ENCODE data around the gene ASB13.

Gene ASB13, protein sequence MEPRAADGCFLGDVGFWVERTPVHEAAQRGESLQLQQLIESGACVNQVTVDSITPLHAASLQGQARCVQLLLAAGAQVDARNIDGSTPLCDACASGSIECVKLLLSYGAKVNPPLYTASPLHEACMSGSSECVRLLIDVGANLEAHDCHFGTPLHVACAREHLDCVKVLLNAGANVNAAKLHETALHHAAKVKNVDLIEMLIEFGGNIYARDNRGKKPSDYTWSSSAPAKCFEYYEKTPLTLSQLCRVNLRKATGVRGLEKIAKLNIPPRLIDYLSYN

DNA sequence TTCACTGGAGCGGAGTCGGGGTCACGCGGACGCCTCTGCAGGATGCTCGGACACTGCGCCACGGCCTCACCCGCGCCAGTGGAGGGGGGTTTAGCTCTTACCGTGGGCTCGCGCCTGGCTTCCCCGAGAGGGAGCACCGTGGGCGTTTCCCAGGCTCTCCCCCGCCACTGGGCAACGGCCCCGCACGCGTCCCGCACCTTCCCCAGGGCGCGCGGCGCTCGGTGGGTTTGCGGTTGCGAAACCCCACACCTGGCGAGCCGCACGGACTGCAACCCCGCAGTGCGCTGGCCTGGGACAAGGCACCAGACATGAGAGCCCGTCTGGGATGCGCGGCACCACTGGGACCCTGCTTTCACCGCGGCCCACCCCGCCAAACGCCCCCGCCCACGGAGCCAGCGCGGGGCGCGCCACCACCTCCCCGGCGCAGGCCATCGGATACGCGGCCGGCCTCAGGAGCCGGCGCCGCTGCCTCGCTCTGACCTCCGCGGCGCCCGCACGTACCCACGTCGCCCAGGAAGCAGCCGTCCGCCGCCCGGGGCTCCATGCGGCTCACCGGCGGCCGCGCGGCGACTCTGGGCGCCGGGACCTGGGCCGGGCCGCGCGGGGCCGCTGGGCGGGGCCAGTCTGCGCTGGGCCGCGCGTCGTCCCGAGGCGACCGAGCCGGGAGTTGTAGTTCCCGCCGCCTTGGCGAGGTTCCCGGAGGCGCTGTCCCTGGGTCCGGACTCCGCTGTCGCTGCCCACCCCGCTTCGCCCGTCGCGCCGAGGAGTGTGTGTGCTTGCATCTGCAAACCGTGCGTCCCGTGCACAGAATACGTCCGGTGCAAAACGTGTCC is at the start of gene ASB13:
Gene ASB13 (minus strand): TSS at position 588 of the 833 bp plus-strand sequence. CDS start 44 bp downstream, at position 544.
- DNase-seq, result peak; percentile 80

DNA sequence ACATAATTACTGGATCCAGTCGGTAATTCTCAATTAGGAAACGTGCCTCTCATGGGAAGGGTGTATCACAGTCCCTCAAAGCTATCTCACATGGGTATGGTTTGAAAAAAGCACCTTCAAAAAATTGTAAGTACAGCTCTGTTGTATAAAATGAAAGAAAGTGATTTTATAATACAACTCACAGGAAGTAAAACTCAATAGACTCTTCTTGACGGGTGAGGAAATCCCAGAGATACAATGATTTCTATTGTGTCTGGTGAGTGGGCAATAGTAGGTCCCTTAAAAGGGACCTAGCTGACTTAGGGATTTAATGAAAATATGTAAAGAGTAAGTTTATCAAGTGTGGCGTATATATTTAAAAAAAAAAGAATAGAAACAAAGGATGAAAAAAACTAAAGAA is 45.2 kb upstream of the ASB13 start:
- no peak for DNase-seq

DNA sequence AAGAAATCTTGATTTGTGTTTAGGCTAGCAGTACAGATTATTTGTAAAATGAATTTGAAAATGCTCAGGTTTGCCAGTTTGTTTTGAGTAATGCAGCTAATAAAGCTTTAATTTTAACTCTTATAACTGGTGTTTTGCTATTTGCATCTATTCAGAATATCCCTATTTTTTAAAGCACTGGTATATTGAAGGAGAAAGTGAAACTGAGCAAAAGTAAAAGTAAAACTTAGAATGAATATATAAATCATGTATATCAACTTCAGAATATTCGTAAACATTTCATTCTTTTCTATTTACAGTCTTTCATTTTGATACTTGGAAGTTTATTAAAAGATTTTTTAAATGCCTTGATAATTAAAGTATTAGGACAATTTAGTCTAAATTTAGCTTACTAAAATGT is 44.5 kb upstream of the ASB13 start:
- no peak for DNase-seq

DNA sequence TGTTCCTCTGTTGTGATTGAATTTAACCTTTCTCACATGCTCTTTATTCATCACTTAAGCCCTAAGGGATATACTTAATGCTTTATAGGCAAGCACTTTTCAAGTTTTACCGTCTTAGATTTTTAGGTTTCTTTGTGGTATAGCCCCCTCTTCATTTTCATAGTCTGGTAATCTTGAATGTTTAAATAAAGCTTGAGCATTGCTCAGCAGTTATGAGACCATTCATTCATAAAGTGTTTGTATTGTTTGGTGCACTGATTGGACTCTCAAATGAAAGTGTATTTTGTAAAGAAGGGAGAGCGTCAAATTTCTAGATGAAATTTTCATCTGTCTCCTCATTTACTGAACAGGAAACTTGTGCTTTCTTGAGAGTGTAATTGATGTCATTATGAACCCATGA is 43.5 kb upstream of the ASB13 start:
- DNase-seq, result no peak

DNA sequence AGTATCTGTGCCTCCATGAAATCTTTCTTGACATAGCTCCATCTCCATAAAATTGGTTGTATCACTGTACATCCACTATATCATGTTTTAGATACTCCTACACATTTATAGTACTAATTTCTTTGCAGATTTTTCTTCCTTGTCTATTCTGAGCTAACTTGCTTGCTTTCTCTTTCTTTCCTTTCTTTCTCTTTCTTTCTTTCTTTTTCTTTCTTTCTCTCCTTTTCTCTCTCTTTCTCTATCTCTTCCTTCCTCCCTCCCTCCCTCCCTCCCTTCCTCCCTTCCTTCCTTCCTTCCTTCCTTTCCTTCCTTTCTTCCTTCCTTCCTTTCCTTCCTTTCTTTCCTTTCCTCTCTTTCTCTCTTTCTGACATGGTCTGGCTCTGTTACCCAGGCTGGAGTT is 42.0 kb upstream of the ASB13 start:
- DNase-seq, result no peak

DNA sequence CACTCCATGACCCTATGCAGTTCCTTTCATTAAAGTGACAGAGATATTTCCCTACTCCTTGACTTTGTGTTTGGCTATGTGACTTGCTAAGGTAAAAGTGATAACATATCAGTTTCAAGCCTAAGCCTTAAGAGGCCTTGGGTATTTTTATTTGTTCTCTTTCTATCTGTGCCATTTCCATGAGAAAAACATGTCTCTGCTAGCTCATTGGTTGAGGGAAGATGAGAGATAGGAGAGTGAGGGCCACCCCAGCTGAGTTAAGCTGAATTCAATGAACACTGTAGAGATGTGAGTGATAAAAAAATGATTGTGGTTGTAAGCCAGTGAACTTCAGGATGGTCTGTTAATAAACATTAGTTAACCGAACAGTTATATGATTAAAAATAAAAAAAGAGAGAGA is 31.7 kb upstream of the ASB13 start:
- no peak for DNase-seq

DNA sequence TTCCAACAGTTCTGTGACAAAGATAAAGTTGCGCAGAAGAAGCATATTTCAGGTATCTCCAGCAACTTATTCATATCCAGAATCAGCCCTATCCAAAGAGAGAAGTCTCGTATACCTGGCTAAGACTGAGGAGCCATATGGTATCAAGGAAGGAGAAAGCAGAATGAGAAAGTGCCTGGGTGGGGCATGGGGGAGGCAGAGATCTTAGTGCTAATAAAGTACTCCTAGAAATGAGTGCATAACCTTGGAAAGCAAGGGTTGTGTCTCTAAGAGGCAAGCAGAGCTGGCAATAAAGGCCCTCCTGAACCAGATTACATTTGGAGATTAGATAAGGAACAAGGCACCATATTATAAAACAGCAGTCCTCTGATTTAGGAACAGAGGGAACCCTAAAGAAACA is 30.9 kb upstream of the ASB13 start:
- DNase-seq, result no peak

DNA sequence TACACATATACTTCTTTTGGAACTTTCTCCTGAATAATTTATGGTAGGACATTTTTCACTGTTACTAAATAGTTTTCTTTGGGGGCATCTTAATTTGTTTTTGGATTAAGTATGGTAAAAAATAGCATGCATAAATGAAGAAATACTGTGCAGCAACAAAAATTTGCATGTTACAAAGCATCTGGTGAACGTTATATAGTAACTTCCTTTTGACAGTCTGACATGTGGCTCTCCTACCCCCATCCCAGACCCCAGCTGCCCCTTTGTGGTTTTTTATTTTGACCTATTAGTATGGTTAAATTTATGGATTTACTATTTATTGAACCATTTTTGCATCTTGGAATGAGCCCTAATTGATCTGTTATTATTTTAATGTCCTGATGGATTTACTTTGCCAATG is 28.2 kb upstream of the ASB13 start:
- DNase-seq, result no peak

DNA sequence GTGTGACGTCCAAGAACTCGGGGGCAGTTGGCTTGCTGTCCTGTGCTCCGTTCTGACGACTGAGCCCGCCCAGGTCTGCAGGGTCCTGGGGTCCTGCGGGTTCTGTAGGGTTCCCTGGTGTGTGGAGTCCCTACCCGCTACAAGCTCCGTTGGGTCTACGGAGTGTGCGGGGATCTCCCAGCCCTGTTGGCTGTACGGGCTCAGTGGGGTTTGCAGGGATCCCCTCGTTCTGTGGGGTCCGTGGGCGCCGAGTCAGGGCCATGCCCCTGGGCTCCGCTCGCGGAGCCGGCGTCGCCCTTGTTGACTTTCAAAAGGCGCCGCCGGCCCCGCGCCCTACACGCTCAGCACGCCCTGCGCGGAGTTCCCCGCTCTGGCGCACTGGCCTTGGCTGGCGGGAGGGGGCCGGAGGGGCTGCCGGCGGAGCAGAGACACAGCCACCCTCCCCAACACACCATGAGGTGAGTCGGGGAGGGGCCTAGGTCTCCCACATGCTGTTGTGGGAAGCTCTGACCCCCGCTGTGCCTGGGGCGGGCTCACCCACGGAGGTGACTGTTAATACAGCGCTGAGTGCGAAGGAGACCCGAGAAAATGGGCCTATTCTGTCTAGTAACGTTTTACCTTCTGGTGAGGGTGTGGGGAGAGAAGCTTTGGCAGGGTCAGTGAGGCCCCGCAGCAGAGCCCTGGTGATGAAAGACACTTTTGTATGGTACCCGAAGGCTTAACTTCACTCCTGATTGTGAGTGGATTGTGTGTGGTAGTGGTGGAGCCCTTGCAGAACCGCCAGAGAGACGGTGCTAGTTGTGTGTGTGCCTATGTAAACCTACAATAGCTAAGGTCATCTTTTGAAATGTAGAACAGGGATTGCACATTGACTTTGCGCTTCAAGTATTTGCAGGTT is 26.3 kb upstream of the ASB13 start:
- peak; percentile 82 for DNase-seq

DNA sequence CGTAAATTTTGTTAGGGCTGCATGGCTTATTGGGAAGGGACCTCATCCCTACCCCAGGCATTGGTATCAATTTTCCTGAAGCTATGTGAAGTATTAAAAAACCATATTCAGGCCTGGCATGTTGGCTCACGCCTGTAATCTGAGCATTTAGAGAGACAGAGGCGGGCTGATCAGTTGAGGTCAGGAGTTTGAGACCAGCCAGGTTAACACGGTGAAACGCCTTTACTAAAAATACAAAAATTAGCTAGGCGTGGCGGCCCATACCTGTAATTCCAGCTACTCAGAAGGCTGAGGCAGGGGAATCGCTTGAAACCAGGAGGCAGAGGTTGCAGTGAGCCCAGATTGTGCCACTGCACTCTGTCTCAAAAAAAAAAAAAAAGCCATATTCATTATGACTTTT is 25.4 kb upstream of the ASB13 start:
- DNase-seq, result no peak

DNA sequence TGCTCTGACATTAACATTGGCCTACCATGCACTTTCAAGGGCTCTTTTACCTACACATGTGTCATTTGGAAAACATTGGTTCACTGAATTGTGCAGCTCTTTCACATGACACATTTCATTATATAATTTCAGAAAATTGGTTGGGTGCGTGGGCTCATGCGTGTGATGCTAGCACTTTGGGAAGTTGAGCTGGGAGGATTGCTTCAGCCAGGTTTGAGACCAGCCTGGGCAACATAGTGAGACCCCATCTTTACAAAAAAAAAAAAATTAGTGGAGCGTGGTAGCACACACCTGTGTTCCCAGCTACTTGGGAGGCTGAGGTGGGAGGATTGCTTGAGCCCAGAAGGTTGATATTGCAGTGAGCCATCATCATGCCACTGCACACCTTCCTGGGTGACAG is 22.2 kb upstream of the ASB13 start:
- DNase-seq, result no peak

DNA sequence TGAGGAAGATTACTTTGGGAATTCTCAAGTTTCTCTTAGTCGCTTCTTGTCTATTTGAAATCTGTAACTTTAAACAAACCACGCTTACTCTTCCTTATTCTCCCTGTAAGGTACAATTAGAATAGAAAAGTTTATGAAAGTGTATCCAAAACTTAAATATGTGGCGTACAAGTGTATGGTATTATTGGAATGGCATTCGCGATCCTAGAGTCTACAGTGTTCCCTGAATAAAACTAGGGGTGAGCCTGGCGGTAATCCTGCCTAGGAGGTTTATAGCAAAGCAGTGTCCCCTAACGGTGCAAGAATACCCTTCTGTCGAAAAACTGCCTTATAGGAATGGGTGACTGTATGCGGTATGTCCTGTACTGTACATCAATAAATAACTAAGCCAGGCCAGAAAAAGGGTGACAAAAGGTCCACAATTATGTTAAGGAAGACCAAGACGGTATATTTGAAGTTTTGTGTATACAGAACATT is 19.4 kb upstream of the ASB13 start:
- DNase-seq, result no peak

DNA sequence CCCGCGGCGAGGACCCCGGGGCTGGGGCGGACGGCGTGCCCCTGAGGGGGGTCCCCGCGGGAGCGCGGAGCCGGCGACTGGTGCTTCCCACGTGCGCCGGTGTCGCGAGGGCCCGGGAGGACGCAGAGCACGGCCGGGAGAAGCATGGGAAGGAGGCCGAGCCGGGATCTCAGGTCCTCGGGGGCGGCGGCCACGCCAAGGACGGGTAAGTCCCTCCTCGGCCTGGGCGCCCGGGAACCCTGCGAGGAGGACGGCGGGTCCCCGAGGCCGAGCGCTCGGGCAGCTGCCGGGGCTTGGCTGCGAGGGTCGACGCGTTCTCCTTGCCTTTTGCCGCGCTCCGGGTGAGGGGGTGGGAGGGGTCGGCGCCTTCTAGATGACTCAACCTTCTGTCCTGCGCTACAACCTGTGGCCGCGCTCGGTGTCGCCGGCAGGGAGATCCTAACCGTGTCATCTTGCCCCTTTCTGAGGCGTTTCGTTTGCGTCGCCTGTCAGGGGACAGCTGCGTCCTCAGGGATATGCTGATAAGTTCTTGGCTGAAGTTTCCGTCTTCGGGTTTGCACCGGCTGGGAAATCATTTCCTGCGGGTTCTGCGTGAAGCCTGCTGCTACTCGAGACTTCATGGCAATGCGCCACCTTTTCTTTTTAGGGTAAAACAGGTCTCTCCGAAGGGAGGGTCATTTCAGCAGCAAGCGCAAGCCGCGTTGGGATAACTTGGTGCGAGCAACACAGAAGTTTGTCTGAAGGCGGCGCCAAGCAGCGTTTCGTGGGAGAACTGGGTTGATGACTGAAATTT is 18.8 kb upstream of the ASB13 start:
- peak; percentile 84 for DNase-seq

DNA sequence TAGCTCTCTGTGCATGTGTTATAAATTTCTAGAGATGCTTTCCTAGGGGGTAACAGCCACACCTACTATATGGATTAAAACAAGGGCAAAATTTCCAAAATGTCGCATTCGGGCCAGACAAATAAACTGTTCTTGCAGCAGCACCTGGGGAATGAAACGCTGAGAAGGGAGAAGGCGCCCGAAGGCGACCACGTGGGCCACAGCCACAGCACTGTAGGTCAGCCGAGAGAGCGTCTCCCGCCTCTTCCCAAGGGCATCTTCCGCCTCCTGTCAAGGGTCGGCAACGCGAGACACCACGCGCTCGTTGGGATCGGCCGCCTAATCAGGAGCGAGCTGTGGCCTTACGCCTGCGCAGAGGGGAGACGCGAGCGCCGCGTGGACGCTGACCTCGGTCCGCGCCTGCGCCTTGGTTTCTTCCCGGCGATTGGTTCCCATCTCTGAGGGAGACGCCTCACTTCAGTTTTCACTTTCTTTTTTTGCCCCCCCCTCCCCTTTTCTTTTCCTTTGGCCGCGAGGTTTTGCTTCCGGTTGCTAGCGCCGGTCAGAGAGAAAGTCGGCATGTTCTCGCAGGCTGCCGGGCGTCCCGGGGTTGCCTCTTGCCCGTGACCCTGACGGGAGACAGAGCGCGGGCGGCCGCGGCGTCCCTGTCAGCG is 18.0 kb upstream of the ASB13 start, which contains the start of gene TASOR2:
Gene TASOR2 (plus strand): TSS at position 521 of the 653 bp plus-strand sequence. CDS start 35,805 bp downstream, outside the sequence.
- peak; percentile 99 for DNase-seq

DNA sequence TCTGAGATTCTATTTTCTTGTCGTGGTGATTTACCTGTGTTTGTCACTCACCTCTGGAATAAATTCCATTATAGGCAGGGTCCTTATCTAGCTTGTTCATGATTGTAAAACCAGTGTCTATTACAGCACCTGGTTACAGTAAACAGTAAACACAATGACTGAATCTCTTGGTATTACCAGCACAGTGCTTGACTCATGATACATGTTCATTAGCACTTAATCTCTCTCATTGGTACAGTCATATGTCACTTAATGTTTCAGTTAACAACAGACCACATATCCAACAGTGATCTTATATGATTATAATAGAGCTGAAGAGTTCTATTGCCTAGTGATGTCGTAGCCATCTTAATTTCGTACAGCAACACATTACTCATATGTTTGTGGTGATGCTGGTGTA is 16.7 kb upstream of the ASB13 start:
- no peak for DNase-seq

DNA sequence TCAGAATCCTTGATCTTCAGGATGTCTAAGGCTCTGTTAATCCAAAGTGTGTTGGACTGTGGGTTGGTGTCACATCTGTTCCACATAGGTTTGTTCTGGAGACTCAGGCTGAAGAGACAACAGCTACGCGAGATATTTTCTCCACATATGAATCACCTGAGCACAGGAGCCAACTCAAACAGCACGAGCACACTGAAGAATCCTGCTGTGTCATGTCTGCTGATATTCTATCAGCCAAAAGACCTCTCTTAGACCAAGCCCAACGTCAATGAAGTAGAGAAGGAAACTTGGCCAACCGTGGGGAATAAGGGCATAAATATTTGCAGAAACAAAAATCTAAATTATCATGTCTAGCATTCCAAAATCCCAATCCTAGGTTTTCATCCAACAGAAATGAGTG is 15.5 kb upstream of the ASB13 start:
- DNase-seq, result no peak

DNA sequence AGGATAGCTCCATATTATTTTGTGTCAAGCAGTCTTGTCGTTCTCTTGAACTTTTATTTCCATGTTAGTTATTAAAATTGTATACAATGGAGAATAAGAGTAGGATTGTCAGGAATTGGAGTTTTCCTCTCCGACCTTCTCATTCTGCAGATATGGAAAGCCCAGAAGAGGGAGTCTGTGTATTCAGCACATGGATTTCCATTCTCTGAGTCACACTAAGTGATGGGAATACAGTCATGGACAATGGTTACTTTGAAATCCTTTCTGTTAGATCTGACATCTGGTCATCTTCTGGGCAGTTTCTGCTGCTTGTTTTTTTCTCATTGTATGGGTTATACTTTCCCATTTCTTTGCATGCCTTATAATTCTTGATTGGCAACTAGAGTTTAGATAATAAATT is 13.2 kb upstream of the ASB13 start:
- DNase-seq, result no peak

DNA sequence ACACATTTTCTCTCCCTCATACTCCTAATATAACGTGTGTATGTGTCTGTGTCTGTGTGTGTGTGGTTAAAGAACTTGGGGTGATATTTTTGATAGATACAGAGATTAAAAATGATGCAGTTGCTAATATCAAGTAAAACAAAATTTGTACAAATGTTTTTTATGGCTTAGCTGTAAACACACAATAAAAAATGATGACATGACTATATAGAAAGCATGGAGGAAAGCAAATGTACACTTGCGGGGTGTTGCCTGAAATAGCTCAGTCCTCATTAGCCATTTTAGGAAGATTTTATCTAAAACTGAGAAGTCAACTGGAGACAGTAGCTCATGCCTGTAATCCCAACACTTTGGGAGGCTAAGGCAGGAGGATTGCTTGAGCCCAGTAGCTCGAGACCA is 12.6 kb upstream of the ASB13 start:
- DNase-seq, result no peak

DNA sequence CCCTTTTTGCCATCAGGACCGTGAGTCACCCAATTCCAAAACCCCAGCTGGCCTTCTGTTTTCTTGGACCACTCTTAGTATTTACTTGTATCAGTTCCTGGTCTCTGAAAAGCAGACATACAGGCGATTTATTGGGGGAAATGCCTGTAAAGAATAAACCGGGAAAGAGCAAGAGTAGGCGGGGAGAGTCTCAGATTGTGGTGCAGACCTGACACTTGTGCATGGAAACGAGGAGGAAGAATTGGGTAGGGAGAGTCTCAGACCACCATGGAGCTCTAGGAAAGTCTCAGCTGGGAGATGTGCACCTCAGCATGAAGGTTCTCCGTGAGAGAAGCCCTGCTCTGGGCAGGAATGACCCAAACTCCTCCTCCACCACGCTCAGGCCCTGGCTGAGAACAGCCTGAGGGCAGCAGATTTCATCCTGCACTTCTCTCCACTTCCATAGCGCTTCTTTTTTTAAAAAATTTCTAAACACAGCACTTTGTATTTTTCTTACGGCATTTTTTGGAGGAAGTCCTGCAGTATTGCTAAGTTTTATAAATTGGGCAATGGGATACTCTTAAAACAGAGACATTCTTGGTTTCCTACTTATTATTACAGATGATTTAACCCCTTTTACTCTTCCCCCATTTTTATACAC is 12.1 kb upstream of the ASB13 start:
- no peak for DNase-seq

DNA sequence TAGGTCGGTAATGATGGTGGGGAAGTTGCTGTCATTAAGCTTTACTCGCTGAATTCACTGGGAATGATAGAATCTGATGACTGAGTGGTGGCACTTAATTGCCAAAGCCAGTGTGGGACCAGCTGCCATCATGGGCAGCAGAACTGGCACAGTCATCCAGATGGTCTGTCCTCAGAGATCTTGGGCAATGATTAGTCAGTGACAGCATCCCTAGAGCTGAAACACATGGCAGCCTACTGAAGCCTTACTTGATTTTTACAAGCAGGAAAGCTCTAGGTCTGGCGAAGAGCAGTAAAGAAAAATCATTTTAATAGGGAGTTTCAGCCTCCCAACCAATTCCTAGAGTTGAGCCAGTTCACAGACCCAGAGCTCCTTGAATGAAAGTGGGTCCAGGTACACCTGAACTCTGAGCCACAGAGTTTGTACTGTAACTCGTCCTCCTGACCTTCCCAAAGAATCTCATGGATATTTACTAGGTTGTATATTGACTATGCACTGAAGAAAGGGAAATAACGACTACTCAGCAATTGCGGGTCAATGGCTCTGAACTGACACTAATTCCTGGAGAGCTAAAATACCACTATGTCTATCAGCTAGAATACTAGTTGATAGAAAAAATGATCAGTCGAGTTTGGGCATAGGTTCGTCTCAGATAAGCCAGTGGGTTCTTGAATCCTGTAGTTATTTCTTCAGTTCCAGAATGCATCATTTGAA is 4.4 kb upstream of the ASB13 start:
- DNase-seq, result no peak

DNA sequence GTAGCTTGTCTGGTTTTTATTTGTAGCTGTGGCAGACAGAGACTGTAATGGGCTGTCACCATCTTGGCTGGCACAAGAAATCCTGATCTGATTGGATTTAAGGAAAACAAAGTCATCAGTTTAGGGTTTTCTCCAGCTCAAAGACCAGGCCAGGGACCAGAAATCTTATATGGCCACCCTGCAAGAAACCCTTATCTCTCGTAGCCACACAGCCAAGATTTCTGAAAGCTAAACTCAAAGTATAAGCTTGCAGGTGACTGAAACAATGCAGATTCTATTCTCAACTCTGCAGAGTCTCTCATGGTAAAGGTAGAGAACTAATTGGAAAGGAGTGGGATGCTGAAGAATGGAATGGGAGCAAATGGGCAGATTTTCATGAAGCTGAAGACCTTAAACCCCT is 3.2 kb upstream of the ASB13 start:
- DNase-seq, result no peak

All from eye (tissue), 1 donor.